Keratinocyte (primary cell): ENCODE data around the gene REV1. TPM values are rescaled to one million over a fixed set of nuclear protein-coding genes. Genes with fewer than 3 reads are reported as not detected.

ENCODE experiments used
- polyA plus RNA-seq, 5 experiments: library from polyadenylated mRNA; depleted of rRNA in 3 of 5; stranded (reverse) in 3 of 5; stranded (forward) in 1 of 5; unstranded in 1 of 5; fragments of >200 nt; gene quantifications; 1 replicate in 1 of 5; 2 replicates in 3 of 5; 3 replicates in 1 of 5; pipeline versions ENCODE4 v1.2.1 to v1.2.3, GENCODE V29; 2011 to 2012; ENCODE audit warnings: missing spikeins in 2 of 5, low read depth in 1 of 5, low replicate concordance in 1 of 5

Gene REV1
- polyA plus RNA-seq, 1 donor (not counting 4 experiments of a cell fraction or from before 2014, with no cell fraction given): 56.4 TPM

Other genes with a start within 250 kb of the REV1 start
- 0.14 to 0.24 TPM in 2 of 3 replicates, not detected in the other for gene LYG2, start 234.4 kb downstream of the REV1 start, polyA plus RNA-seq
- 0.53 to 1.4 TPM (median 1.1 TPM) in 3 replicates for gene LYG1, start 188.8 kb downstream of the REV1 start, polyA plus RNA-seq
- gene TXNDC9, start 153.7 kb downstream of the REV1 start, polyA plus RNA-seq: 46.4 to 73.3 TPM (median 62.4 TPM) in 3 replicates
- gene EIF5B, start 152.6 kb downstream of the REV1 start, polyA plus RNA-seq: 13.4 to 32.6 TPM (median 24.7 TPM) in 3 replicates